ENCODE measurements around the gene AAMDC. TPM values are rescaled to one million over a fixed set of nuclear protein-coding genes. Genes with fewer than 3 reads are reported as not detected.

The AAMDC gene
- total RNA-seq, 4 donors from 2014 or later = 14.6 to 47.9 (median 36.7) TPM

DNA sequence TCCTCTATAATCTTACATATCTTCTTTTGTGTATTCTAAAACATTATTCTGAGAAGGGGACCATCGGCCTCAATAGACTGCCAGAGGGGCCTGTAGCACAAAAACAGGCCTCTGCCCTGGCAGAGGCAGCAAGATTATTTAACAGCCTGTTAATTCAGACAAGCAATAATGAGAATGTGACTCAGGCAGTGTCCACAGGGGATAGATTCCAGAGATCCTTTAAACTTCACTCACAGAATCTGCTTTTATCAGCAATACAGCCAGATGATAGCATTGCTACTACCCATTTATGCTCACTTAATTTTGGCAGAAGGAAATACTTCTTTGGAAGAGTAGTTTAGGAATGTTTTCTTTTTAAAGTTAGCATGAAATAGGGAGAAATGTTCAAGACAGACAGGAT, 44.9 kb downstream of the AAMDC start:
- Histone ChIP-seq H3K4me1 (peaks cover 2% of the 10 kb centered on the region), H3K4me3 (no peak overlapping the region), H3K27ac (no peak overlapping the region), H3K9me3 (no peaks in the 10 kb centered on the region), H3K36me3 (peaks cover 24% of the 10 kb centered on the region), H3K27me3 (no peaks in the 10 kb centered on the region)
- TF ChIP-seq EP300 (IDR thresholded peaks at IDR 0.05) = no peak
- TF ChIP-seq, protein P1, sequence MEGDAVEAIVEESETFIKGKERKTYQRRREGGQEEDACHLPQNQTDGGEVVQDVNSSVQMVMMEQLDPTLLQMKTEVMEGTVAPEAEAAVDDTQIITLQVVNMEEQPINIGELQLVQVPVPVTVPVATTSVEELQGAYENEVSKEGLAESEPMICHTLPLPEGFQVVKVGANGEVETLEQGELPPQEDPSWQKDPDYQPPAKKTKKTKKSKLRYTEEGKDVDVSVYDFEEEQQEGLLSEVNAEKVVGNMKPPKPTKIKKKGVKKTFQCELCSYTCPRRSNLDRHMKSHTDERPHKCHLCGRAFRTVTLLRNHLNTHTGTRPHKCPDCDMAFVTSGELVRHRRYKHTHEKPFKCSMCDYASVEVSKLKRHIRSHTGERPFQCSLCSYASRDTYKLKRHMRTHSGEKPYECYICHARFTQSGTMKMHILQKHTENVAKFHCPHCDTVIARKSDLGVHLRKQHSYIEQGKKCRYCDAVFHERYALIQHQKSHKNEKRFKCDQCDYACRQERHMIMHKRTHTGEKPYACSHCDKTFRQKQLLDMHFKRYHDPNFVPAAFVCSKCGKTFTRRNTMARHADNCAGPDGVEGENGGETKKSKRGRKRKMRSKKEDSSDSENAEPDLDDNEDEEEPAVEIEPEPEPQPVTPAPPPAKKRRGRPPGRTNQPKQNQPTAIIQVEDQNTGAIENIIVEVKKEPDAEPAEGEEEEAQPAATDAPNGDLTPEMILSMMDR (IDR thresholded peaks at IDR 0.05) = no peak
- no peak for TF ChIP-seq POLR2AphosphoS5 (IDR thresholded peaks at IDR 0.05)
- TF ChIP-seq POLR2A (IDR thresholded peaks at IDR 0.05) = no peak
- no peak for DNase-seq (ENCODE audit: low spot score in 2 of 2)
- 55% methylated on average over 1 of the region's 1 CpG for WGBS

DNA sequence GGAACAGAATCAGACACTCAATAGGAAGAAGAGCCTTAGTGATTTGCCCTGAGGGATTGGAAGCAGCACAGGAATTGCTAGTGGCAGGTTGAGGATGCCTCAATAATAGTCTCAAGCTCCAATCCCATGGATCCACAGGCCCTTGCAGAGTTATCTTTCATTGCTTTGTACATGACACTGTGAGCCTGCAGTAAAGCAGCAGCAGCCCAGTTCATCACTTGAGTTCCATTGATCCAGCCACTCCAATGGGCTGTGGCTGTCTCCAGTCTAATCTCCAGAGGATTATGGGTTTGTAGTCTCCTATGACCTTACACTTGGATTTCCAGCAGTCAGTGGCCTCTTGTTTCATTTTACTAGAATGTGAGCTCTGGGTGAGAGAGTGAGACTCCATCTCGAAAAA, 45.4 kb downstream of the AAMDC start:
- H3K36me3 ChIP-seq = peaks cover 27% of the 10 kb centered on the region
- peaks cover 2% of the 10 kb centered on the region for H3K4me1 ChIP-seq
- H3K27me3 ChIP-seq = no peaks in the 10 kb centered on the region
- no peak overlapping the region for H3K4me3 ChIP-seq
- no peaks in the 10 kb centered on the region for H3K9me3 ChIP-seq
- H3K27ac ChIP-seq = no peak overlapping the region
- TF ChIP-seq POLR2AphosphoS5 (IDR thresholded peaks at IDR 0.05) = no peak
- no peak for TF ChIP-seq EP300 (IDR thresholded peaks at IDR 0.05)
- no peak for TF ChIP-seq POLR2A (IDR thresholded peaks at IDR 0.05)
- TF ChIP-seq, protein P1 (IDR thresholded peaks at IDR 0.05) = no peak
- no peak for DNase-seq (ENCODE audit: low spot score in 2 of 2)
- 94% methylated on average over 1 of the region's 1 CpG for WGBS

DNA sequence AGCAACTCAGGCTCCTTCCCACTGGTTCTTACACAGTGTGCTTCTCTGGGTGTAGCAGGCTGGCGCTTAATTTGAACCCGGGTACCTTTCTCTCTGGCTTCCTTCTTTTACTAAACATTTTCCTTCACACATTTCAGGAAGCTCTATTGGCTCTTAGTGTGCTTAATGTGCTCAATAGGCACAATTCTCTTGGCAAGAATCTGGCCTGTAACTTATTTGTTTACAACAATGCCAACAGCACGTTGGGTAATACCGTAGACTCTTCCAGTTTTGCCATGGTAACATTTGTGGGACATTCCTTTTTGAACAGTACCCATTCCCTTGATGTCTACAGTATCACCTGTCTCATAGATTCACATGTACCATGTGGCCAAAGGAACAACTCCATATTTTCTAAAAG, 47.8 kb downstream of the AAMDC start:
- no peak overlapping the region for H3K27ac ChIP-seq

DNA sequence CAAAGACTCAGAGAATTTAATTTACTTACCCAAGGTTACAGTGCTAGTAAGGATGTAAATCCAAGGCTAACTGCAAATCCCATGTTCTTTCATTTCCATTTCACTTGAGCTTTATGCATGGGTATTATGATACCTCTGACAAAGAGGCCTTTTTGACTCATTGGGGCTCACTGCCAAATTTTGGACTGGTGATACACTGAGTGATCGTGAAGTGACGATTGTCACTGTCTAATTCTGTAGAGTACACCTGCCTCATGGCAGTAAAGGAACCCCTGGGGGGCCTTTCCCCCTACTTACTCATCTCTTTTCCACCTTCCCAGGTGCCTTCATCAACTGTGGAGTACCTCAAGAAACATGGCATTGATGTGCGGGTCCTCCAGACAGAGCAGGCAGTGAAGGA, 50.9 kb downstream of the AAMDC start:
- WGBS = 94% methylated on average over 3 of the region's 3 CpGs
- no peak for DNase-seq (ENCODE audit: low spot score in 2 of 2)
- Histone ChIP-seq H3K4me3 (no peak overlapping the region), H3K36me3 (peaks cover 59% of the 10 kb centered on the region), H3K4me1 (no peaks in the 10 kb centered on the region), H3K9me3 (no peaks in the 10 kb centered on the region), H3K27me3 (no peaks in the 10 kb centered on the region), H3K27ac (no peak overlapping the region)
- TF ChIP-seq POLR2A (IDR thresholded peaks at IDR 0.05) (no peak), EP300 (IDR thresholded peaks at IDR 0.05) (no peak), POLR2AphosphoS5 (IDR thresholded peaks at IDR 0.05) (no peak)
- TF ChIP-seq, protein P1 (IDR thresholded peaks at IDR 0.05) = no peak

More for the DNA sequence above, 47.8 kb downstream of the AAMDC start:
- Histone ChIP-seq H3K4me1 (peaks cover 2% of the 10 kb centered on the region), H3K27me3 (no peaks in the 10 kb centered on the region), H3K36me3 (peaks cover 37% of the 10 kb centered on the region), H3K4me3 (no peak overlapping the region), H3K9me3 (no peaks in the 10 kb centered on the region)
- TF ChIP-seq EP300 (IDR thresholded peaks at IDR 0.05) = no peak
- no peak for TF ChIP-seq POLR2A (IDR thresholded peaks at IDR 0.05)
- TF ChIP-seq, protein P1 (IDR thresholded peaks at IDR 0.05) = no peak
- no peak for TF ChIP-seq POLR2AphosphoS5 (IDR thresholded peaks at IDR 0.05)
- WGBS = 93% methylated on average over 4 of the region's 4 CpGs
- no peak for DNase-seq (ENCODE audit: low spot score in 2 of 2)

DNA sequence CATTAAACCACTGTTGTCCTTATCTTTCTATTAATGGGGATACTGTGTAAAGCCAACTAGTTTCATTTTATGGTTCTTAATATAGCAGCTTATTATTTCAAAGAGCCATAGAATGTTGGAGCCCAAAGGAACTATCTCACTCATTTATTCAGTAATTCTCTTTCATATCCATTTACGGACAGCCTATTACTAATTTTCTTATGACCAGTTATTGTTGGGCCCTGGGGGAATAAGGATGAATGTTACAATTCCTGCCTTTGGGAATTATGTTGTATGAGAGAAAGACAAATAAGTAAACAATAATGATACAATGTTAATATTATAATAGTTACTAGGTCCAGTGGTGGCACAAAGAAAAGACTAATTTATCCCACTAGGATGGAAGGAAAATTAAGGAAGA, 52.4 kb downstream of the AAMDC start:
- Histone ChIP-seq H3K4me3 (no peak overlapping the region), H3K4me1 (no peaks in the 10 kb centered on the region), H3K36me3 (peaks cover 68% of the 10 kb centered on the region), H3K27me3 (no peaks in the 10 kb centered on the region), H3K9me3 (no peaks in the 10 kb centered on the region), H3K27ac (no peak overlapping the region)
- TF ChIP-seq POLR2AphosphoS5 (IDR thresholded peaks at IDR 0.05) (no peak), EP300 (IDR thresholded peaks at IDR 0.05) (no peak), POLR2A (IDR thresholded peaks at IDR 0.05) (no peak)
- TF ChIP-seq, protein P1 (IDR thresholded peaks at IDR 0.05) = no peak
- WGBS = 90% methylated on average over 1 of the region's 1 CpG
- DNase-seq (ENCODE audit: low spot score in 2 of 2) = no peak

All from suprapubic skin (tissue), 4 donors.